K562 (cell line): ENCODE results near the gene UBXN10. TPM values are rescaled to one million over a fixed set of nuclear protein-coding genes. Genes with fewer than 3 reads are reported as not detected.
A peak's percentile ranks its signal among the peaks of the same experiment; 100 is the strongest.

Experiments
- ASH1L ChIP-seq: fragments of 450-650 bp; IDR thresholded peaks from 2 replicates; pipeline ENCODE4 v1.6.1; 2018; ENCODE audit warnings: borderline replicate concordance, mild to moderate bottlenecking, low read depth; ENCODE audit not compliant: partially characterized antibody
- ATF4 ChIP-seq: fragments of 450-650 bp; formaldehyde crosslinking; IDR thresholded peaks from 2 replicates; pipeline ENCODE4 v1.4.0; 2022; ENCODE audit warnings: mild to moderate bottlenecking, moderate library complexity
- CBFA2T2 ChIP-seq: fragments of 450-650 bp; conservative IDR thresholded peaks from 2 replicates; pipeline ENCODE4 v1.6.1; 2017; ENCODE audit warnings: mild to moderate bottlenecking
- ETV1 ChIP-seq: fragments of 450-650 bp; conservative IDR thresholded peaks from 2 replicates; pipeline ENCODE4 v1.6.1; 2016; ENCODE audit warnings: missing genetic modification characterization, control low read depth, low read depth, missing compliant biosample characterization
- HDAC6 ChIP-seq: IDR thresholded peaks from 2 replicates; pipeline ENCODE4 v1.6.1; 2012; ENCODE audit warnings: low read depth, mild to moderate bottlenecking, control low read depth, inconsistent platforms, low read length, moderate library complexity
- POLR2AphosphoS5 ChIP-seq: IDR thresholded peaks from 2 replicates; pipeline ENCODE4 v1.6.1; 2011; ENCODE audit warnings: mild to moderate bottlenecking, low read depth, low read length, moderate library complexity; ENCODE audit not compliant: control insufficient read depth, insufficient read depth
- SETDB1 ChIP-seq: IDR thresholded peaks from one replicate; pipeline ENCODE4 v1.6.1; 2012; ENCODE audit warnings: low read length, control low read depth, inconsistent platforms
- TFAP4 ChIP-seq: sonication (generic); formaldehyde crosslinking; IDR thresholded peaks from 2 replicates; pipeline ENCODE4 v1.8.0; 2022; ENCODE audit warnings: missing genetic modification reagents, mild to moderate bottlenecking, moderate library complexity, borderline replicate concordance
- THRAP3 ChIP-seq: fragments of 450-650 bp; IDR thresholded peaks from 2 replicates; pipeline ENCODE4 v1.6.1; 2016; ENCODE audit warnings: mild to moderate bottlenecking, inconsistent platforms, borderline replicate concordance
- ZC3H4 ChIP-seq: sonication (generic); formaldehyde crosslinking; IDR thresholded peaks from 2 replicates; pipeline ENCODE4 v1.9.0; 2021; ENCODE audit warnings: missing genetic modification reagents, borderline replicate concordance
- ZMIZ1 ChIP-seq, 2 experiments: fragments of 150-350 bp in 1 of 2; IDR thresholded peaks; 2 replicates each; pipeline ENCODE4 v1.6.1; 2012 to 2016; ENCODE audit warnings: low read depth in 2 of 2, low read length in 2 of 2, mild to moderate bottlenecking in 1 of 2, moderate library complexity in 1 of 2
- ZNF551 ChIP-seq: fragments of 250-450 bp; sonication (Bioruptor Pico); IDR thresholded peaks from 2 replicates; pipeline ENCODE4 v1.5.0; 2021; ENCODE audit warnings: mild to moderate bottlenecking, moderate library complexity
- polyA plus RNA-seq, 8 experiments: library from polyadenylated mRNA; depleted of rRNA in 4 of 8; stranded (reverse) in 5 of 8; unstranded in 3 of 8; fragments of >200 nt; fragmentation: Nextera tagmentation in 2 of 8; fragmentation: Illumina TruSeq in 1 of 8; extraction: Ambion mirVana in 2 of 8; extraction: Trizol in 1 of 8; gene quantifications; 2 replicates each; pipeline versions ENCODE4 v1.2.1 to v1.2.3, GENCODE V29; 2011 to 2014; ENCODE audit warnings: inconsistent platforms in 1 of 8, missing spikeins in 1 of 8
- total RNA-seq, 7 experiments: library from RNA; depleted of rRNA in 6 of 7; stranded (reverse); fragments of >200 nt in 6 of 7; fragmentation: Illumina TruSeq in 2 of 7; extraction: Trizol in 2 of 7; gene quantifications; 2 replicates each; pipeline versions ENCODE4 v1.2.1 to v1.2.3, GENCODE V29; 2011 to 2021; ENCODE audit warnings: low replicate concordance in 1 of 7
- TF ChIP-seq, protein P1 (sequence below), 3 experiments: IDR thresholded peaks in 2 of 3; conservative IDR thresholded peaks in 1 of 3; 2 replicates each; pipeline ENCODE4 v1.5.1; 2011 to 2012; ENCODE audit warnings: low read length in 3 of 3, mild to moderate bottlenecking in 3 of 3, control low read depth in 2 of 3, improper control_type of control experiment in 1 of 3, inconsistent platforms in 1 of 3, low read depth in 1 of 3, mixed read lengths in 1 of 3, moderate library complexity in 1 of 3; ENCODE audit not compliant: insufficient read depth in 2 of 3
- TF ChIP-seq, protein P2 (sequence below): fragments of 250-450 bp; sonication (Bioruptor Pico); IDR thresholded peaks from 2 replicates; pipeline ENCODE4 v1.4.0; 2020

UBXN10 gene
- total and polyA plus RNA-seq, 9 of the 15 experiments (the other 6 are each of a cell fraction or from before 2014, with no cell fraction given), result 10.7 to 17.7 (median 13.6) TPM

- TF ChIP-seq, protein P1, sequence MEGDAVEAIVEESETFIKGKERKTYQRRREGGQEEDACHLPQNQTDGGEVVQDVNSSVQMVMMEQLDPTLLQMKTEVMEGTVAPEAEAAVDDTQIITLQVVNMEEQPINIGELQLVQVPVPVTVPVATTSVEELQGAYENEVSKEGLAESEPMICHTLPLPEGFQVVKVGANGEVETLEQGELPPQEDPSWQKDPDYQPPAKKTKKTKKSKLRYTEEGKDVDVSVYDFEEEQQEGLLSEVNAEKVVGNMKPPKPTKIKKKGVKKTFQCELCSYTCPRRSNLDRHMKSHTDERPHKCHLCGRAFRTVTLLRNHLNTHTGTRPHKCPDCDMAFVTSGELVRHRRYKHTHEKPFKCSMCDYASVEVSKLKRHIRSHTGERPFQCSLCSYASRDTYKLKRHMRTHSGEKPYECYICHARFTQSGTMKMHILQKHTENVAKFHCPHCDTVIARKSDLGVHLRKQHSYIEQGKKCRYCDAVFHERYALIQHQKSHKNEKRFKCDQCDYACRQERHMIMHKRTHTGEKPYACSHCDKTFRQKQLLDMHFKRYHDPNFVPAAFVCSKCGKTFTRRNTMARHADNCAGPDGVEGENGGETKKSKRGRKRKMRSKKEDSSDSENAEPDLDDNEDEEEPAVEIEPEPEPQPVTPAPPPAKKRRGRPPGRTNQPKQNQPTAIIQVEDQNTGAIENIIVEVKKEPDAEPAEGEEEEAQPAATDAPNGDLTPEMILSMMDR (IDR thresholded peaks at IDR 0.05 in 2 of 3, conservative IDR thresholded peaks at IDR 0.05 in 1 of 3; ENCODE audit: insufficient read depth in 2 of 3, low read depth in 1 of 3, low read length in 3 of 3), result 0 out of 6 replicates have a peak, but pooled peaks of 1 of the 3 experiments have one; percentile 3
- TF ChIP-seq THRAP3, result no peak
- TF ChIP-seq ZMIZ1 (IDR thresholded peaks at IDR 0.05; ENCODE audit: low read depth in 2 of 2, low read length in 2 of 2), result peak in 1 of 2 experiments; percentile 84; a peak in 2 of 4 replicates
- TF ChIP-seq TFAP4 (CRISPR knock-in tag), result no peak
- TF ChIP-seq SETDB1, result no peak
- TF ChIP-seq POLR2AphosphoS5, result peak; percentile 69
- no peak for TF ChIP-seq ZC3H4 (CRISPR knock-in tag)
- TF ChIP-seq, protein P2, sequence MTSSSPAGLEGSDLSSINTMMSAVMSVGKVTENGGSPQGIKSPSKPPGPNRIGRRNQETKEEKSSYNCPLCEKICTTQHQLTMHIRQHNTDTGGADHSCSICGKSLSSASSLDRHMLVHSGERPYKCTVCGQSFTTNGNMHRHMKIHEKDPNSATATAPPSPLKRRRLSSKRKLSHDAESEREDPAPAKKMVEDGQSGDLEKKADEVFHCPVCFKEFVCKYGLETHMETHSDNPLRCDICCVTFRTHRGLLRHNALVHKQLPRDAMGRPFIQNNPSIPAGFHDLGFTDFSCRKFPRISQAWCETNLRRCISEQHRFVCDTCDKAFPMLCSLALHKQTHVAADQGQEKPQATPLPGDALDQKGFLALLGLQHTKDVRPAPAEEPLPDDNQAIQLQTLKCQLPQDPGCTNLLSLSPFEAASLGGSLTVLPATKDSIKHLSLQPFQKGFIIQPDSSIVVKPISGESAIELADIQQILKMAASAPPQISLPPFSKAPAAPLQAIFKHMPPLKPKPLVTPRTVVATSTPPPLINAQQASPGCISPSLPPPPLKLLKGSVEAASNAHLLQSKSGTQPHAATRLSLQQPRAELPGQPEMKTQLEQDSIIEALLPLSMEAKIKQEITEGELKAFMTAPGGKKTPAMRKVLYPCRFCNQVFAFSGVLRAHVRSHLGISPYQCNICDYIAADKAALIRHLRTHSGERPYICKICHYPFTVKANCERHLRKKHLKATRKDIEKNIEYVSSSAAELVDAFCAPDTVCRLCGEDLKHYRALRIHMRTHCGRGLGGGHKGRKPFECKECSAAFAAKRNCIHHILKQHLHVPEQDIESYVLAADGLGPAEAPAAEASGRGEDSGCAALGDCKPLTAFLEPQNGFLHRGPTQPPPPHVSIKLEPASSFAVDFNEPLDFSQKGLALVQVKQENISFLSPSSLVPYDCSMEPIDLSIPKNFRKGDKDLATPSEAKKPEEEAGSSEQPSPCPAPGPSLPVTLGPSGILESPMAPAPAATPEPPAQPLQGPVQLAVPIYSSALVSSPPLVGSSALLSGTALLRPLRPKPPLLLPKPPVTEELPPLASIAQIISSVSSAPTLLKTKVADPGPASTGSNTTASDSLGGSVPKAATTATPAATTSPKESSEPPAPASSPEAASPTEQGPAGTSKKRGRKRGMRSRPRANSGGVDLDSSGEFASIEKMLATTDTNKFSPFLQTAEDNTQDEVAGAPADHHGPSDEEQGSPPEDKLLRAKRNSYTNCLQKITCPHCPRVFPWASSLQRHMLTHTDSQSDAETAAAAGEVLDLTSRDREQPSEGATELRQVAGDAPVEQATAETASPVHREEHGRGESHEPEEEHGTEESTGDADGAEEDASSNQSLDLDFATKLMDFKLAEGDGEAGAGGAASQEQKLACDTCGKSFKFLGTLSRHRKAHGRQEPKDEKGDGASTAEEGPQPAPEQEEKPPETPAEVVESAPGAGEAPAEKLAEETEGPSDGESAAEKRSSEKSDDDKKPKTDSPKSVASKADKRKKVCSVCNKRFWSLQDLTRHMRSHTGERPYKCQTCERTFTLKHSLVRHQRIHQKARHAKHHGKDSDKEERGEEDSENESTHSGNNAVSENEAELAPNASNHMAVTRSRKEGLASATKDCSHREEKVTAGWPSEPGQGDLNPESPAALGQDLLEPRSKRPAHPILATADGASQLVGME (CRISPR knock-in tag), result no peak
- no peak for TF ChIP-seq ZNF551 (CRISPR knock-in tag)
- peak; percentile 22; the same call in 1 of the 2 replicates for TF ChIP-seq ATF4
- TF ChIP-seq ASH1L, result no peak
- no peak for TF ChIP-seq ETV1 (tag)
- TF ChIP-seq CBFA2T2, result peak; percentile 97
- TF ChIP-seq HDAC6, result no peak
These were observed 13.0 kb downstream of the UBXN10 start (continued) for GRCh38 chr1:20198918-20199317.
